Measurements from ENCODE around the gene RNU7-1. TPM values are rescaled to one million over a fixed set of nuclear protein-coding genes. Genes with fewer than 3 reads are reported as not detected.

RNU7-1 gene
- total RNA-seq, 6 donors from 2014 or later = not detected

DNA sequence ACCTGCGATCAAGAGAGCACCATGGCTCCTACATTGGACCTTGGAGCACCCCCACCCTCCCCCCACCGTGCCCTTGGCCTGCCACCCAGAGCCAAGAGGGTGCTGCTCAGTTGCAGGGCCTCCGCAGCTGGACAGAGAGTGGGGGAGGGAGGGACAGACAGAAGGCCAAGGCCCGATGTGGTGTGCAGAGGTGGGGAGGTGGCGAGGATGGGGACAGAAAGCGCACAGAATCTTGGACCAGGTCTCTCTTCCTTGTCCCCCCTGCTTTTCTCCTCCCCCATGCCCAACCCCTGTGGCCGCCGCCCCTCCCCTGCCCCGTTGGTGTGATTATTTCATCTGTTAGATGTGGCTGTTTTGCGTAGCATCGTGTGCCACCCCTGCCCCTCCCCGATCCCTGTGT, 1.8 kb upstream of the RNU7-1 start:
- H3K27ac ChIP-seq = peak overlapping the region in 2 of 4 donors; percentile 15 to 93
- 82 to 84% methylated on average over 9 to 12 of the region's 12 CpGs for WGBS, 2 donors
- no peaks in the 10 kb centered on the region for H3K9me3 ChIP-seq
- no peak for DNase-seq
- no peak for ATAC-seq (ENCODE audit: low FRiP score in 2 of 2)
- H3K4me1 ChIP-seq = peaks cover 38 to 60% (median 49%) of the 10 kb centered on the region in 4 donors
- H3K4me3 ChIP-seq = no peak overlapping the region
- no peaks in the 10 kb centered on the region for H3K27me3 ChIP-seq
- H3K36me3 ChIP-seq = peaks cover 0 to 48% (median 15%) of the 10 kb centered on the region in 4 donors
- TF ChIP-seq EP300 (IDR thresholded peaks at IDR 0.05) = no peak
- TF ChIP-seq POLR2A (IDR thresholded peaks at IDR 0.05) = no peak
- TF ChIP-seq POLR2AphosphoS5 (IDR thresholded peaks at IDR 0.05) = no peak
- TF ChIP-seq, protein P1, sequence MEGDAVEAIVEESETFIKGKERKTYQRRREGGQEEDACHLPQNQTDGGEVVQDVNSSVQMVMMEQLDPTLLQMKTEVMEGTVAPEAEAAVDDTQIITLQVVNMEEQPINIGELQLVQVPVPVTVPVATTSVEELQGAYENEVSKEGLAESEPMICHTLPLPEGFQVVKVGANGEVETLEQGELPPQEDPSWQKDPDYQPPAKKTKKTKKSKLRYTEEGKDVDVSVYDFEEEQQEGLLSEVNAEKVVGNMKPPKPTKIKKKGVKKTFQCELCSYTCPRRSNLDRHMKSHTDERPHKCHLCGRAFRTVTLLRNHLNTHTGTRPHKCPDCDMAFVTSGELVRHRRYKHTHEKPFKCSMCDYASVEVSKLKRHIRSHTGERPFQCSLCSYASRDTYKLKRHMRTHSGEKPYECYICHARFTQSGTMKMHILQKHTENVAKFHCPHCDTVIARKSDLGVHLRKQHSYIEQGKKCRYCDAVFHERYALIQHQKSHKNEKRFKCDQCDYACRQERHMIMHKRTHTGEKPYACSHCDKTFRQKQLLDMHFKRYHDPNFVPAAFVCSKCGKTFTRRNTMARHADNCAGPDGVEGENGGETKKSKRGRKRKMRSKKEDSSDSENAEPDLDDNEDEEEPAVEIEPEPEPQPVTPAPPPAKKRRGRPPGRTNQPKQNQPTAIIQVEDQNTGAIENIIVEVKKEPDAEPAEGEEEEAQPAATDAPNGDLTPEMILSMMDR (IDR thresholded peaks at IDR 0.05) = no peak

DNA sequence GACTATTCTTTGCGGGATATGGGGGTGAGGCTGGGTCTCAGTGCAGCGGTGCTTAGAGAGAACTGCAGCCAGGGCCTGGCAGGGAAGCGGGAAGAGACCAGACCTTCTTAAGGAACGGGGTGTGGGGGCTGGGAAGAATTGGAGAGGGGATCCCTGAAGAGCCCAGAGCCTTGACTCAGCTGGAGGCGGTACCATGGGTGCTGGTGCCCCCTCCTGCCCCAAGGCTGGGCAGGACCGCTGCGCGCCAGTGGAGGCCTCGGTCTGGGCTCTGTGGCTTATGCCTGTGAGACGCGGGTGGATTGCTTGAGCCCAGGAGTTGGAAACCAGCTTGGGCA, 1.3 kb upstream of the RNU7-1 start:
- Histone ChIP-seq H3K4me1 (peaks cover 33 to 57% (median 45%) of the 10 kb centered on the region in 4 donors), H3K27me3 (no peaks in the 10 kb centered on the region), H3K27ac (peak overlapping the region; percentile 15 to 98 (median 93)), H3K9me3 (no peaks in the 10 kb centered on the region), H3K36me3 (peaks cover 0 to 47% (median 16%) of the 10 kb centered on the region in 4 donors), H3K4me3 (no peak overlapping the region)
- 88 to 96% methylated on average over 5 to 11 of the region's 11 CpGs for WGBS, 2 donors
- no peak for ATAC-seq (ENCODE audit: low FRiP score in 2 of 2)
- TF ChIP-seq, protein P1 (IDR thresholded peaks at IDR 0.05) = no peak
- TF ChIP-seq POLR2AphosphoS5 (IDR thresholded peaks at IDR 0.05) (no peak), EP300 (IDR thresholded peaks at IDR 0.05) (no peak), POLR2A (IDR thresholded peaks at IDR 0.05) (no peak)
- DNase-seq = no peak

DNA sequence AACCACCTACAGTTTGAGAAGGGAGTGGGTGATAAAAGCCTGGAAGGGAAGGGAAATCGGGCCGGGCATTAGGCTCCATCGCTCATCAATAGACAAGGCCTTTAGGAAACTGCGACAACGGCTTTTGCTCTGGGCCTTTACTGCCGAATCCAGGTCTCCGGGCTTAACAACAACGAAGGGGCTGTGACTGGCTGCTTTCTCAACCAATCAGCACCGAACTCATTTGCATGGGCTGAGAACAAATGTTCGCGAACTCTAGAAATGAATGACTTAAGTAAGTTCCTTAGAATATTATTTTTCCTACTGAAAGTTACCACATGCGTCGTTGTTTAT, 261 bp upstream of the RNU7-1 start:
- peaks cover 0 to 47% (median 16%) of the 10 kb centered on the region in 4 donors for H3K36me3 ChIP-seq
- WGBS, 2 donors = 0 to 1% methylated on average over 13 of the region's 13 CpGs
- no peaks in the 10 kb centered on the region for H3K9me3 ChIP-seq
- H3K4me3 ChIP-seq = peak overlapping the region in 3 of 4 donors; percentile 66 to 75 (median 72)
- peak in 1 of 2 donors; percentile 90 for DNase-seq
- peak in 1 of 4 donors; percentile 21 for TF ChIP-seq POLR2A (IDR thresholded peaks at IDR 0.05)
- peak in 1 of 2 donors; percentile 19 for TF ChIP-seq POLR2AphosphoS5 (IDR thresholded peaks at IDR 0.05)
- no peak for TF ChIP-seq EP300 (IDR thresholded peaks at IDR 0.05)
- H3K27me3 ChIP-seq = no peaks in the 10 kb centered on the region
- peak overlapping the region; percentile 93 to 98 (median 93) for H3K27ac ChIP-seq
- peak; percentile 71 to 78 for ATAC-seq (ENCODE audit: low FRiP score in 2 of 2)
- peaks cover 27 to 51% (median 39%) of the 10 kb centered on the region in 4 donors for H3K4me1 ChIP-seq

DNA sequence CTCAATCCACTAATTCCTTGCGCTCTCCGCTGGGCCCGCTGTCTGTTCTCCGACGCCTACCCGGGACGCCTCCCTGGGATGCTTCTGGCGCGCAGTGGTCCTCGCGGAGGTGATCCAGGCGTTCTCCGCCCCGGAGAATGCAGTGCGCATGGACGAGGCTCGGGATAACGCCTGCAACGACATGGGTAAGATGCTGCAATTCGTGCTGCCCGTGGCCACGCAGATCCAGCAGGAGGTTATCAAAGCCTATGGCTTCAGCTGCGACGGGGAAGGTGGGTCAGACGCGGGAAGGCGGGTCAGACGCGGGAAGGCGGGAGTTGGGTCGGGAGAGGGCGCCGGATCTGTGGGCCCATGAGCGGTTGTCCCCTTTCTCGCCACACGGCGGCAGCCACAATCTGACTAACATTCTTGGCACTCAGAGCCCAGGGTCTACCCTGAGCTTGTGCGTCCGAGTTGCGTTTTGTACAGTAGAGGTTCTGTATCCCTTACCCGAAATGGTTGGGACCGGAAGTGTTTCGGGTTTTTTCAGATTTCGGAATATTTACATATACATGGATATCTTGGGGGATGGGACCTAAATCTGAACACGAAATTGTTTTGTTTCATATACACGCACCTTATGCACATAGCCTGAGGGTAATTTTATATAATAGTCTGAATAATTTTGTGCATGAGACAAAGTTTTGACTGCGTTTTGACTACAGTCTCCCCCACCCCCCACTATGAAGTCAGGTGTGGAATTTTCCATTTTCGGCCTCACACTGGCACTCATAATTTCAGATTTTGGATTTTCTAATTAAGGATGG, 968 bp downstream of the RNU7-1 start:
- peak; percentile 91 for ATAC-seq (ENCODE audit: low FRiP score in 2 of 2)
- Histone ChIP-seq H3K4me1 (peaks cover 24 to 52% (median 38%) of the 10 kb centered on the region in 4 donors), H3K36me3 (peaks cover 0 to 42% (median 13%) of the 10 kb centered on the region in 4 donors), H3K27me3 (no peaks in the 10 kb centered on the region), H3K27ac (peak overlapping the region; percentile 93 to 98 (median 93)), H3K9me3 (no peaks in the 10 kb centered on the region), H3K4me3 (peak overlapping the region; percentile 46 to 75 (median 69))
- WGBS, 2 donors = 2 to 9% methylated on average over 13 to 48 of the region's 48 CpGs
- peak; percentile 93 to 96 for DNase-seq
- TF ChIP-seq EP300 (IDR thresholded peaks at IDR 0.05) = no peak
- peak; percentile 72 to 81 for TF ChIP-seq POLR2AphosphoS5 (IDR thresholded peaks at IDR 0.05)
- TF ChIP-seq, protein P1 (IDR thresholded peaks at IDR 0.05) = peak; percentile 81 to 98 (median 98)
- TF ChIP-seq POLR2A (IDR thresholded peaks at IDR 0.05) = peak in 1 of 4 donors; percentile 23

DNA sequence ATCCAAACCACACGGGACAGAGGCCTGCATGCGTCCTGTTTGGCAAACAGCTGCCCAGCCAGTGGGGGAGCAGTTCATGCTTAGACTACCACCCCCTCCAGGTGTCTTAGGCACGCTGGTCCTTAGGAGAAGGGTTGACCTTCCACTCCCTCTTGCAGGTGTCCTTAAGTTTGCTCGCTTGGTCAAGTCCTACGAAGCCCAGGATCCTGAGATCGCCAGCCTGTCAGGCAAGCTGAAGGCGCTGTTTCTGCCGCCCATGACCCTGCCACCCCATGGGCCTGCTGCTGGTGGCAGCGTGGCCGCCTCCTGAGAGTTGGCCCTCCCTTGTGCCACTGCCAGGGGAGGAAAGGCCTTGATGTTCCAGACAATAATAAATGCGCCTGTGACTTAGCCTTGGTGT, 2.0 kb downstream of the RNU7-1 start:
- H3K9me3 ChIP-seq = no peaks in the 10 kb centered on the region
- H3K36me3 ChIP-seq = peaks cover 0 to 32% (median 13%) of the 10 kb centered on the region in 4 donors
- peaks cover 24 to 63% (median 41%) of the 10 kb centered on the region in 4 donors for H3K4me1 ChIP-seq
- H3K27me3 ChIP-seq = no peaks in the 10 kb centered on the region
- 72 to 89% methylated on average over 1 to 11 of the region's 11 CpGs for WGBS, 2 donors
- no peak for ATAC-seq (ENCODE audit: low FRiP score in 2 of 2)
- TF ChIP-seq, protein P1 (IDR thresholded peaks at IDR 0.05) = no peak
- TF ChIP-seq EP300 (IDR thresholded peaks at IDR 0.05) = no peak
- no peak for TF ChIP-seq POLR2AphosphoS5 (IDR thresholded peaks at IDR 0.05)
- no peak for TF ChIP-seq POLR2A (IDR thresholded peaks at IDR 0.05)
- no peak for DNase-seq
- H3K4me3 ChIP-seq = peak overlapping the region in 2 of 4 donors; percentile 49 to 51
- peak overlapping the region; percentile 59 to 98 (median 93) for H3K27ac ChIP-seq

Data from upper lobe of left lung (tissue), 6 donors.